HL-60 (cell line): ENCODE data around the gene KCNT1.

Experiments used
- DNase-seq, 2 experiments: peaks; one replicate each; pipeline ENCODE4 v3.0.0-alpha.2; 2010 to 2020; ENCODE audit warnings: low read depth in 1 of 2, low spot score in 1 of 2
- H3K27ac ChIP-seq: fragments of 250-450 bp; sonication (Bioruptor Pico); replicated peaks from 2 replicates; pipeline ENCODE4 v1.5.1; 2020; ENCODE audit warnings: mild to moderate bottlenecking, moderate library complexity
- H3K27me3 ChIP-seq: fragments of 250-450 bp; sonication (Bioruptor Pico); 2 replicates; pipeline ENCODE4 v1.5.1; 2021; ENCODE audit warnings: mild to moderate bottlenecking, moderate library complexity; ENCODE audit not compliant: insufficient read depth, poor library complexity, severe bottlenecking
- H3K4me3 ChIP-seq: replicated peaks from 2 replicates; pipeline ENCODE4 v1.5.1; 2011; ENCODE audit warnings: mild to moderate bottlenecking, control low read depth, low read length; ENCODE audit not compliant: insufficient read depth
- CTCF ChIP-seq: IDR thresholded peaks from one replicate; pipeline ENCODE4 v1.5.1; 2011; ENCODE audit warnings: low read length, control low read depth, inconsistent platforms; ENCODE audit not compliant: insufficient read depth
- GABPA ChIP-seq: IDR thresholded peaks from 2 replicates; pipeline ENCODE4 v1.6.1; 2012; ENCODE audit warnings: low read depth
- POLR2AphosphoS5 ChIP-seq: IDR thresholded peaks from 2 replicates; pipeline ENCODE4 v1.6.1; 2012; ENCODE audit warnings: low read depth
- REST ChIP-seq: IDR thresholded peaks from 2 replicates; pipeline ENCODE4 v1.6.1; 2012; ENCODE audit warnings: low read depth; ENCODE audit not compliant: insufficient replicate concordance
- SPI1 ChIP-seq: IDR thresholded peaks from 2 replicates; pipeline ENCODE4 v1.6.1; 2012; ENCODE audit warnings: low read depth, mild to moderate bottlenecking, borderline replicate concordance

KCNT1 gene

GRCh38 chr9:135814421-135815095 lies 112.6 kb downstream of the KCNT1 start:
- Histone ChIP-seq H3K27ac (no peak overlapping the region), H3K27me3 (no peaks in the 10 kb centered on the region), H3K4me3 (no peak overlapping the region)
- TF ChIP-seq GABPA, result no peak
- no peak for TF ChIP-seq CTCF
- TF ChIP-seq REST, result no peak
- TF ChIP-seq SPI1, result no peak
- no peak for DNase-seq

GRCh38 chr9:135815413-135815812 lies 113.4 kb downstream of the KCNT1 start:
- TF ChIP-seq GABPA (no peak), REST (no peak), CTCF (no peak), SPI1 (no peak), POLR2AphosphoS5 (no peak)
- no peak for DNase-seq
- Histone ChIP-seq H3K4me3 (no peak overlapping the region), H3K27ac (no peak overlapping the region), H3K27me3 (no peaks in the 10 kb centered on the region)

- TF ChIP-seq SPI1 (no peak), CTCF (no peak), POLR2AphosphoS5 (no peak)
- Histone ChIP-seq H3K27ac (no peak overlapping the region), H3K4me3 (no peak overlapping the region), H3K27me3 (no peaks in the 10 kb centered on the region)
- DNase-seq, result no peak
Observed at GRCh38 chr9:135815830-135816650, 114.1 kb downstream of the KCNT1 start.
